A673 (cell line): ENCODE results near the gene NPAS2.

Experiments
- CTCF ChIP-seq: fragments of 300-800, 200-600 bp; sonication (generic); conservative IDR thresholded peaks from 2 replicates; pipeline ENCODE4 v1.5.1; 2017; ENCODE audit warnings: low read depth, mild to moderate bottlenecking, antibody characterized with exemption, low read length, moderate library complexity, mixed read lengths
- EZH2 ChIP-seq: fragments of 200-600 bp; sonication (generic); IDR thresholded peaks from 2 replicates; pipeline ENCODE4 v1.6.1; 2017; ENCODE audit warnings: borderline replicate concordance, low read depth, mild to moderate bottlenecking, mixed read lengths, antibody characterized with exemption, low read length; ENCODE audit not compliant: poor library complexity, severe bottlenecking

GRCh38 chr2:100865816-100866460 lies 46.0 kb downstream of the NPAS2 start:
- TF ChIP-seq CTCF (no peak), EZH2 (no peak)
